H1 (cell line): ENCODE results near the gene SHPK. TPM values are rescaled to one million over a fixed set of nuclear protein-coding genes. Genes with fewer than 3 reads are reported as not detected.

Source experiments
- ASH2L ChIP-seq: fragments of 200-600, 300-600 bp; sonication (generic); IDR thresholded peaks from one replicate; pipeline ENCODE4 v1.7.1; 2017; ENCODE audit warnings: low read length
- BCL11A ChIP-seq, 2 experiments: IDR thresholded peaks; one replicate each; pipeline ENCODE4 v1.6.1; 2011; ENCODE audit warnings: low read depth in 2 of 2, low read length in 2 of 2, mild to moderate bottlenecking in 2 of 2
- GTF2F1 ChIP-seq: IDR thresholded peaks from 2 replicates; pipeline ENCODE4 v1.6.1; 2012; ENCODE audit warnings: low read depth, low read length, improper control_type of control experiment, borderline replicate concordance
- NANOG ChIP-seq: IDR thresholded peaks from 2 replicates; pipeline ENCODE4 v1.6.1; 2011; ENCODE audit warnings: low read length, low read depth, mild to moderate bottlenecking, inconsistent platforms; ENCODE audit not compliant: insufficient read depth, poor library complexity, severe bottlenecking
- RBBP5 ChIP-seq: IDR thresholded peaks from 2 replicates; pipeline ENCODE4 v1.7.1; 2012; ENCODE audit warnings: low read depth, mild to moderate bottlenecking, inconsistent platforms, low read length, moderate library complexity, borderline replicate concordance
- SP1 ChIP-seq: IDR thresholded peaks from 2 replicates; pipeline ENCODE4 v1.6.1; 2011; ENCODE audit warnings: low read depth, low read length
- TAF7 ChIP-seq: optimal IDR thresholded peaks from 2 replicates; pipeline ENCODE3; 2011; ENCODE audit warnings: low read depth, mild to moderate bottlenecking, inconsistent platforms, low read length, moderate library complexity, borderline replicate concordance
- TEAD4 ChIP-seq: IDR thresholded peaks from 2 replicates; pipeline ENCODE4 v1.6.1; 2012; ENCODE audit warnings: low read depth, low read length, inconsistent platforms, mixed read lengths
- polyA plus RNA-seq, 7 experiments: library from polyadenylated mRNA; depleted of rRNA in 3 of 7; stranded (reverse) in 5 of 7; unstranded in 2 of 7; fragments of >200 nt in 5 of 7; fragments of 200-250 nt in 2 of 7; gene quantifications; 1 replicate in 5 of 7; 2 replicates in 1 of 7; 4 replicates in 1 of 7; pipeline versions ENCODE4 v1.2.1 to v1.2.3, GENCODE V29; 2011 to 2013; ENCODE audit warnings: missing spikeins in 2 of 7, mixed read lengths in 2 of 7
- total RNA-seq: library from RNA; stranded (reverse); fragmentation: NEBNext Ultra II Directional; extraction: Animal tissue kit (Norgen Biotek cat#: 25700); gene quantifications from 2 replicates; pipeline ENCODE4 v1.2.1, GENCODE V29; 2021
- TF ChIP-seq, protein P1 (sequence below): IDR thresholded peaks from 2 replicates; pipeline ENCODE4 v1.6.1; 2012; ENCODE audit warnings: low read length, inconsistent platforms

The SHPK gene
- total and polyA plus RNA-seq, 2 of the 8 experiments (the other 6 are each of a cell fraction or from before 2014, with no cell fraction given) = 28.6 to 36.7 TPM

- TF ChIP-seq, protein P1, sequence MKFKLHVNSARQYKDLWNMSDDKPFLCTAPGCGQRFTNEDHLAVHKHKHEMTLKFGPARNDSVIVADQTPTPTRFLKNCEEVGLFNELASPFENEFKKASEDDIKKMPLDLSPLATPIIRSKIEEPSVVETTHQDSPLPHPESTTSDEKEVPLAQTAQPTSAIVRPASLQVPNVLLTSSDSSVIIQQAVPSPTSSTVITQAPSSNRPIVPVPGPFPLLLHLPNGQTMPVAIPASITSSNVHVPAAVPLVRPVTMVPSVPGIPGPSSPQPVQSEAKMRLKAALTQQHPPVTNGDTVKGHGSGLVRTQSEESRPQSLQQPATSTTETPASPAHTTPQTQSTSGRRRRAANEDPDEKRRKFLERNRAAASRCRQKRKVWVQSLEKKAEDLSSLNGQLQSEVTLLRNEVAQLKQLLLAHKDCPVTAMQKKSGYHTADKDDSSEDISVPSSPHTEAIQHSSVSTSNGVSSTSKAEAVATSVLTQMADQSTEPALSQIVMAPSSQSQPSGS = no peak
- TF ChIP-seq RBBP5 (no peak), BCL11A (IDR thresholded peaks at IDR 0.05; ENCODE audit: low read depth in 2 of 2, low read length in 2 of 2) (no peak), GTF2F1 (0 out of 2 replicates have a peak, but pooled peaks have one; percentile 19), TEAD4 (peak; percentile 82), ASH2L (peak; percentile 27), TAF7 (peak; percentile 68), SP1 (peak; percentile 38), NANOG (no peak)
These were observed at the start of gene SHPK, which contains the start of gene CTNS (continued) for GRCh38 chr17:3636154-3636907.
